Uterus (tissue), 2 donors: ENCODE measurements around the gene MTREX.

Experiments used
- POLR2A ChIP-seq, 2 donors: fragments of 450-650 bp; IDR thresholded peaks; one replicate each; pipeline ENCODE4 v1.6.1; 2016; ENCODE audit warnings: antibody characterized with exemption in 2 of 2, mild to moderate bottlenecking in 1 of 2, moderate library complexity in 1 of 2
- TF ChIP-seq, protein P1 (sequence below), 4 experiments: fragments of 200-600 bp in 2 of 4; fragments of 450-650 bp in 2 of 4; sonication (generic) in 2 of 4; IDR thresholded peaks; one replicate each; pipeline ENCODE4 v1.5.1; 2016 to 2019; ENCODE audit warnings: antibody characterized with exemption in 4 of 4, mild to moderate bottlenecking in 2 of 4, moderate library complexity in 1 of 4

DNA sequence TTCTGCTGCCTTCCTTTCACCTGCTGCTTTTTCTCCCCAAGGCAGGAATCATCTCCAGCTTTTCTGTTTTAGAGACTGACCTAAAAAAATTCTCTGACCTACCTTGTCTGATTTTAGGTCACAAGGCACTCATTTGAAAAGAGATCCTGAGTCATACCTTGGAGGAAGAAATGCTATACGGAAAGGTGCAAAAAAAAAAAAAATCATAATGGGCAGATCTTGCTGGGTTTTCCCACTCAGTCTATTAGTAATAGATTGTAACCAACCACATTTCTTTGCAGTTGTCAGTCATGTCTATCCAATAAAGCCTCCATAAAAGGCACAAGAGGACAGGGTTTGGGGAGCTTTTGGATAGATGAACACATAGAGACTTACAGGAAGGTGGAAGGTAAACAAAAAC is 70.0 kb downstream of the MTREX start:
- TF ChIP-seq POLR2A (IDR thresholded peaks at IDR 0.05): no peak
- TF ChIP-seq, protein P1, sequence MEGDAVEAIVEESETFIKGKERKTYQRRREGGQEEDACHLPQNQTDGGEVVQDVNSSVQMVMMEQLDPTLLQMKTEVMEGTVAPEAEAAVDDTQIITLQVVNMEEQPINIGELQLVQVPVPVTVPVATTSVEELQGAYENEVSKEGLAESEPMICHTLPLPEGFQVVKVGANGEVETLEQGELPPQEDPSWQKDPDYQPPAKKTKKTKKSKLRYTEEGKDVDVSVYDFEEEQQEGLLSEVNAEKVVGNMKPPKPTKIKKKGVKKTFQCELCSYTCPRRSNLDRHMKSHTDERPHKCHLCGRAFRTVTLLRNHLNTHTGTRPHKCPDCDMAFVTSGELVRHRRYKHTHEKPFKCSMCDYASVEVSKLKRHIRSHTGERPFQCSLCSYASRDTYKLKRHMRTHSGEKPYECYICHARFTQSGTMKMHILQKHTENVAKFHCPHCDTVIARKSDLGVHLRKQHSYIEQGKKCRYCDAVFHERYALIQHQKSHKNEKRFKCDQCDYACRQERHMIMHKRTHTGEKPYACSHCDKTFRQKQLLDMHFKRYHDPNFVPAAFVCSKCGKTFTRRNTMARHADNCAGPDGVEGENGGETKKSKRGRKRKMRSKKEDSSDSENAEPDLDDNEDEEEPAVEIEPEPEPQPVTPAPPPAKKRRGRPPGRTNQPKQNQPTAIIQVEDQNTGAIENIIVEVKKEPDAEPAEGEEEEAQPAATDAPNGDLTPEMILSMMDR (IDR thresholded peaks at IDR 0.05): no peak
